HepG2 (cell line): ENCODE data around the gene MRPS17. TPM values are rescaled to one million over a fixed set of nuclear protein-coding genes. Genes with fewer than 3 reads are reported as not detected.
A peak's percentile ranks its signal among the peaks of the same experiment; 100 is the strongest.

Experiments
- CHCHD3 ChIP-seq: sonication (generic); formaldehyde crosslinking; IDR thresholded peaks from 2 replicates; pipeline ENCODE4 v1.8.0; 2022; ENCODE audit warnings: mild to moderate bottlenecking, missing genetic modification reagents, moderate library complexity
- CREM ChIP-seq, 2 experiments: sonication (generic) in 1 of 2; formaldehyde crosslinking in 1 of 2; IDR thresholded peaks; 2 replicates each; pipeline versions ENCODE4 v1.4.0 to v1.6.1; 2016 to 2020; ENCODE audit warnings: antibody characterized with exemption in 1 of 2, mild to moderate bottlenecking in 1 of 2, missing genetic modification reagents in 1 of 2
- DNMT1 ChIP-seq: sonication (generic); formaldehyde crosslinking; IDR thresholded peaks from 2 replicates; pipeline ENCODE4 v1.5.1; 2020; ENCODE audit warnings: mild to moderate bottlenecking, missing genetic modification reagents
- DPF2 ChIP-seq: sonication (generic); formaldehyde crosslinking; IDR thresholded peaks from 2 replicates; pipeline ENCODE4 v1.4.0; 2020; ENCODE audit warnings: mild to moderate bottlenecking, low read depth, missing genetic modification reagents, borderline replicate concordance
- ELF1 ChIP-seq: sonication (generic); formaldehyde crosslinking; IDR thresholded peaks from 2 replicates; pipeline ENCODE4 v1.4.0; 2020; ENCODE audit warnings: missing genetic modification reagents
- ETV6 ChIP-seq: sonication (generic); formaldehyde crosslinking; conservative IDR thresholded peaks from 2 replicates; pipeline ENCODE4 v1.4.0; 2020; ENCODE audit warnings: missing genetic modification reagents
- FOXK2 ChIP-seq: fragments of 450-650 bp; IDR thresholded peaks from 2 replicates; pipeline ENCODE4 v1.6.1; 2016
- KDM1A ChIP-seq: IDR thresholded peaks from 2 replicates; pipeline ENCODE4 v1.6.1; 2016; ENCODE audit warnings: missing compliant biosample characterization
- KLF13 ChIP-seq: sonication (generic); formaldehyde crosslinking; IDR thresholded peaks from 2 replicates; pipeline ENCODE4 v1.4.0; 2020; ENCODE audit warnings: mild to moderate bottlenecking, missing genetic modification reagents
- MED1 ChIP-seq: sonication (generic); formaldehyde crosslinking; IDR thresholded peaks from 2 replicates; pipeline ENCODE4 v1.4.0; 2020; ENCODE audit warnings: missing genetic modification reagents
- NFIB ChIP-seq: sonication (generic); formaldehyde crosslinking; IDR thresholded peaks from 2 replicates; pipeline ENCODE4 v1.9.0; 2021; ENCODE audit warnings: missing genetic modification reagents, mild to moderate bottlenecking, borderline replicate concordance
- PHF20 ChIP-seq: sonication (generic); formaldehyde crosslinking; IDR thresholded peaks from 2 replicates; pipeline ENCODE4 v1.5.0; 2020; ENCODE audit warnings: mild to moderate bottlenecking, missing genetic modification reagents
- POGZ ChIP-seq: sonication (generic); formaldehyde crosslinking; IDR thresholded peaks from 2 replicates; pipeline ENCODE4 v1.4.0; 2020; ENCODE audit warnings: mild to moderate bottlenecking, missing genetic modification reagents
- SNAI1 ChIP-seq: sonication (generic); formaldehyde crosslinking; IDR thresholded peaks from 2 replicates; pipeline ENCODE4 v1.5.0; 2020; ENCODE audit warnings: mild to moderate bottlenecking, missing genetic modification reagents, borderline replicate concordance
- TGIF2 ChIP-seq: IDR thresholded peaks from 2 replicates; pipeline ENCODE4 v1.6.1; 2016; ENCODE audit warnings: control low read depth, missing compliant biosample characterization
- TP53 ChIP-seq: sonication (generic); formaldehyde crosslinking; conservative IDR thresholded peaks from 2 replicates; pipeline ENCODE4 v1.4.0; 2020; ENCODE audit warnings: missing genetic modification reagents
- ZFP36 ChIP-seq: fragments of 150-350 bp; IDR thresholded peaks from 2 replicates; pipeline ENCODE4 v1.6.1; 2018; ENCODE audit warnings: borderline replicate concordance, low read length, low read depth; ENCODE audit not compliant: partially characterized antibody
- ZFP36L1 ChIP-seq: sonication (generic); formaldehyde crosslinking; IDR thresholded peaks from 2 replicates; pipeline ENCODE4 v1.8.0; 2022; ENCODE audit warnings: mild to moderate bottlenecking, missing genetic modification reagents, moderate library complexity
- ZFP90 ChIP-seq: sonication (generic); formaldehyde crosslinking; IDR thresholded peaks from 2 replicates; pipeline ENCODE4 v1.8.0; 2022; ENCODE audit warnings: missing genetic modification reagents, mild to moderate bottlenecking, inconsistent platforms, borderline replicate concordance
- ZNF12 ChIP-seq: sonication (generic); formaldehyde crosslinking; IDR thresholded peaks from 2 replicates; pipeline ENCODE4 v1.5.0; 2020; ENCODE audit warnings: missing genetic modification reagents
- ZNF253 ChIP-seq: sonication (generic); formaldehyde crosslinking; IDR thresholded peaks from 2 replicates; pipeline ENCODE4 v1.8.0; 2022; ENCODE audit warnings: mild to moderate bottlenecking, missing genetic modification reagents, borderline replicate concordance
- ZNF430 ChIP-seq: sonication (generic); formaldehyde crosslinking; IDR thresholded peaks from 2 replicates; pipeline ENCODE4 v1.9.0; 2021; ENCODE audit warnings: mild to moderate bottlenecking, missing genetic modification reagents
- ZNF619 ChIP-seq: sonication (generic); formaldehyde crosslinking; IDR thresholded peaks from 2 replicates; pipeline ENCODE4 v1.4.0; 2020; ENCODE audit warnings: mild to moderate bottlenecking, missing genetic modification reagents
- ZNF644 ChIP-seq: IDR thresholded peaks from 2 replicates; pipeline ENCODE4 v1.6.1; 2016; ENCODE audit warnings: low read depth
- ZNF724P ChIP-seq: sonication (generic); formaldehyde crosslinking; IDR thresholded peaks from 2 replicates; pipeline ENCODE4 v1.8.0; 2022; ENCODE audit warnings: missing genetic modification reagents, borderline replicate concordance
- ZNF773 ChIP-seq: sonication (generic); formaldehyde crosslinking; IDR thresholded peaks from 2 replicates; pipeline ENCODE4 v1.4.0; 2020; ENCODE audit warnings: missing genetic modification reagents, borderline replicate concordance
- ZZZ3 ChIP-seq: sonication (generic); formaldehyde crosslinking; IDR thresholded peaks from 2 replicates; pipeline ENCODE4 v1.4.0; 2020; ENCODE audit warnings: missing genetic modification reagents, mild to moderate bottlenecking, borderline replicate concordance
- polyA plus RNA-seq, 8 experiments: library from polyadenylated mRNA; depleted of rRNA in 3 of 8; stranded (reverse) in 7 of 8; unstranded in 1 of 8; fragments of >200 nt; fragmentation: Illumina TruSeq in 4 of 8; extraction: Trizol in 4 of 8; gene quantifications; 2 replicates each; pipeline versions ENCODE4 v1.2.1 to v1.2.3, GENCODE V29; 2011 to 2016; ENCODE audit warnings: low read depth in 4 of 8, missing spikeins in 1 of 8, mixed read lengths in 1 of 8; ENCODE audit not compliant: insufficient read depth in 1 of 8
- total RNA-seq, 5 experiments: library from RNA; depleted of rRNA; stranded (reverse); fragments of >200 nt; fragmentation: Illumina TruSeq; extraction: Trizol; gene quantifications; 2 replicates each; pipeline ENCODE4 v1.2.3, GENCODE V29; 2016; ENCODE audit warnings: low read depth in 1 of 5
- TF ChIP-seq, protein P1 (sequence below): sonication (generic); formaldehyde crosslinking; IDR thresholded peaks from 2 replicates; pipeline ENCODE4 v1.5.0; 2020; ENCODE audit warnings: missing genetic modification reagents
- TF ChIP-seq, protein P2 (sequence below): sonication (generic); IDR thresholded peaks from 2 replicates; pipeline ENCODE4 v1.6.1; 2016; ENCODE audit warnings: low read depth, borderline replicate concordance
- TF ChIP-seq, protein P3 (sequence below): IDR thresholded peaks from 2 replicates; pipeline ENCODE4 v1.6.1; 2016; ENCODE audit warnings: missing biosample characterization, missing genetic modification reagents, low read depth

Gene MRPS17
- total and polyA plus RNA-seq, 2 of the 13 experiments (the other 11 are each of a cell fraction or from before 2014, with no cell fraction given) = 14.9 to 31.3 TPM

DNA sequence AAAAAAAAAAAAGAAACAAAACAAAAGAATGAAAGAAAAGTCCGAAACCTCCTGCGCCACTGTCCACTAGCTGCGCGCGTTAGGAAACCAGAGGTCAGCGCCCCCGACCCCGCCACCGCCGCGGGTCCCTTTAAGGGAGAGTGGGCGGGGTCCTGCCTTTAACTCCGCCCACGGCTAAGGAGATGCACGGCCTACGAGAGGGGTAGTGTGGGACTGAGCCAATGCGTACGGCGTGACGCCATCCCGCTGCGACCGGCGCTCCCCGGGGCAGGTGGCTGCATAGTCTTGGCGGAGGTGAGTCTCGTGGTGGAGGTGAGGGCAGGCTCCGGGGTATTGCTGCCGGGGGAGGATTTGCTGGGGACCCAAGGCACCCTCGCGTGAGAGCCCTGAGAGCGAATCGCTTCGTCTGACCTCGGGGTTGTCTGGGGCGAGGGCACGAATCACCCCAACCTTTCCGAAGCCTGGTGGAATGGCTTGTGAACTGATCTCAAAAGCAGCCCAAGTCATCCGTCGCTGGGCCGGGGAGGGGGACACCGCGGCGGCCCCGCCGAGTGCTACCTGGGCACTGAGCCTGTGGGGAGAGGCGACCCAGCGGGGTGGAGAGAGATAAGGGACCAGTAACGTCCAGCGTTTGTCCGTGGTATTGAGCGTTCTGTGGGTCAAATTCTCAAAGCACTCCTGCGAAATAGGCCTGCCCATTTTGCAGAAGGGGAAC, at the start of gene MRPS17 (continued):
- TF ChIP-seq ZFP90 (CRISPR knock-in tag) = no peak
- peak; percentile 75; the same call in 1 of the 2 replicates for TF ChIP-seq ZZZ3 (CRISPR knock-in tag)
- no peak; the same call in 1 of the 2 replicates for TF ChIP-seq CHCHD3 (CRISPR knock-in tag)
- TF ChIP-seq TP53 (CRISPR knock-in tag) = no peak
- TF ChIP-seq ZNF12 = no peak
- TF ChIP-seq DPF2 (CRISPR knock-in tag) = no peak
- 0 out of 2 replicates have a peak, but pooled peaks have one; percentile 56 for TF ChIP-seq SNAI1 (CRISPR knock-in tag)
- no peak for TF ChIP-seq DNMT1 (CRISPR knock-in tag)
- TF ChIP-seq, protein P1, sequence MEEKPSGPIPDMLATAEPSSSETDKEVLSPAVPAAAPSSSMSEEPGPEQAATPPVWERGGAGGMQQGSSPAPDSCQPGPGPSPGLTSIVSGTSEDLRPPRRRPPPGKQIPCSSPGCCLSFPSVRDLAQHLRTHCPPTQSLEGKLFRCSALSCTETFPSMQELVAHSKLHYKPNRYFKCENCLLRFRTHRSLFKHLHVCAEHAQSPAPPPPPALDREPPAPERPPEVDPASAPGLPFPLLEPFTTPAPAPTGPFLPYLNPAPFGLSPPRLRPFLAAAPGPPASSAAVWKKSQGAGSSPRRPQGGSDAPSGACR (CRISPR knock-in tag) = no peak; the same call in 1 of the 2 replicates
- peak; percentile 47; the same call in 1 of the 2 replicates for TF ChIP-seq ZNF430 (CRISPR knock-in tag)
- TF ChIP-seq CREM (IDR thresholded peaks at IDR 0.05) = peak; percentile 97
- peak; percentile 87 for TF ChIP-seq CREM (CRISPR knock-in tag; IDR thresholded peaks at IDR 0.05)
- peak; percentile 48; the same call in 1 of the 2 replicates for TF ChIP-seq ELF1 (CRISPR knock-in tag)
- peak; percentile 99 for TF ChIP-seq POGZ (CRISPR knock-in tag)
- TF ChIP-seq NFIB = no peak
- TF ChIP-seq, protein P2, sequence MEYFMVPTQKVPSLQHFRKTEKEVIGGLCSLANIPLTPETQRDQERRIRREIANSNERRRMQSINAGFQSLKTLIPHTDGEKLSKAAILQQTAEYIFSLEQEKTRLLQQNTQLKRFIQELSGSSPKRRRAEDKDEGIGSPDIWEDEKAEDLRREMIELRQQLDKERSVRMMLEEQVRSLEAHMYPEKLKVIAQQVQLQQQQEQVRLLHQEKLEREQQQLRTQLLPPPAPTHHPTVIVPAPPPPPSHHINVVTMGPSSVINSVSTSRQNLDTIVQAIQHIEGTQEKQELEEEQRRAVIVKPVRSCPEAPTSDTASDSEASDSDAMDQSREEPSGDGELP = peak; percentile 55; the same call in 1 of the 2 replicates
- TF ChIP-seq KLF13 = 0 out of 2 replicates have a peak, but pooled peaks have one; percentile 35
- TF ChIP-seq ZFP36L1 = peak; percentile 25; the same call in 1 of the 2 replicates
- TF ChIP-seq, protein P3, sequence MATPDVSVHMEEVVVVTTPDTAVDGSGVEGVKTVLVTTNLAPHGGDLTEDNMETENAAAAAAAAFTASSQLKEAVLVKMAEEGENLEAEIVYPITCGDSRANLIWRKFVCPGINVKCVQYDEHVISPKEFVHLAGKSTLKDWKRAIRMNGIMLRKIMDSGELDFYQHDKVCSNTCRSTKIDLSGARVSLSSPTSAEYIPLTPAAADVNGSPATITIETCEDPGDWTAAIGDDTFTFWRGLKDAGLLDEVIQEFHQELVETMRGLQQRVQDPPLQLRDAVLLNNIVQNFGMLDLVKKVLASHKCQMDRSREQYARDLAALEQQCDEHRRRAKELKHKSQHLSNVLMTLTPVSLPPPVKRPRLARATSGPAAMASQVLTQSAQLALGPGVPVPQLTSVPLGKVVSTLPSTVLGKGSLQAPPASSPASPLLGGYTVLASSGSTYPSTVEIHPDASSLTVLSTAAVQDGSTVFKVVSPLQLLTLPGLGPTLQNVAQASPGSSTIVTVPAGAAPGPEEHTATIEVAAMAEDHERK = peak; percentile 83
- no peak for TF ChIP-seq ZNF253 (CRISPR knock-in tag)
- TF ChIP-seq ZNF773 (CRISPR knock-in tag) = no peak
- no peak for TF ChIP-seq FOXK2
- TF ChIP-seq ETV6 (CRISPR knock-in tag) = no peak
- no peak for TF ChIP-seq ZNF644
- TF ChIP-seq KDM1A = no peak; the same call in 1 of the 2 replicates
- no peak for TF ChIP-seq TGIF2
- peak; percentile 93 for TF ChIP-seq PHF20 (CRISPR knock-in tag)
- no peak for TF ChIP-seq ZNF724P
- 0 out of 2 replicates have a peak, but pooled peaks have one; percentile 44 for TF ChIP-seq MED1 (CRISPR knock-in tag)
- peak; percentile 73 for TF ChIP-seq ZNF619 (CRISPR knock-in tag)
- no peak for TF ChIP-seq ZFP36
